ENCODE results near the gene MCAM.
A peak's percentile ranks its signal among the peaks of the same experiment; 100 is the strongest.

MCAM gene

DNA sequence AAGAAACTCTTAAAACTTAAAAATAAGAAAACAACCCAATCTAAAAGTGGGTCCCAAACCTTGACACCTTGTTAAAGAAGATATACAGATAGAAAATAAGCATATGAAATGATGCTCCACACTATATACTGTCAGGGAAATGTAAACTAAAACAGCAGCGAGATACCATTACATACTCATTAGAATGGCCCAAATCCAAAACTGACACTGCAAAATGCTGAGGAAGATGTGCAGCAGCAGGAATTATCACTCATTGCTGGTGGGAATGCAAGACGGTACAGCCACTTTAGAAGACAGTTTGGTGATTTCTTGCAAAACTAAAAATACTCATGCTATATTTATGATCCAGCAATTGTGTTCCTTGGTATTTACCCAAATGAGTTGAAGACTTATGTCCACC lies 12.4 kb upstream of the MCAM start:
- DNase-seq: no peak

DNA sequence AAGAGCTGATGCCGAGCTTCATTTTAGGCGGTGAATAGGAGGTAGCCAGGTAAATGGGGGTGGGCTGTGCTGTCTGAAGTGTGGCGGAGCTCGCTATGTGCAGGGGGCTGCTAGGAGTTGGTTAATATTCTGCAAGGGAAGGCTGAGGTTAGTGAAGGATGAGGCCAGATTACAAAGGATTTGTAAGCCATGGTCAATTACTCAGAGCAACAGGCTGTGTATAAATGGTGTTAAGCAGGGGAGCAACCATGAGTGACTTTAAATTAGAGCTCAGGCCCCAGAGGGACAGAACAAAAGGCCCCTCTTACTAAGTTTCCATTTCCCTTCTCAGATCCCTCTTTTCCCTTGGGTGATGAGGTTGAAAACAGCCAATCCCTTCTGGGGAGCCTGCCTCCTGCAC lies 7.3 kb upstream of the MCAM start:
- DNase-seq: no peak

DNA sequence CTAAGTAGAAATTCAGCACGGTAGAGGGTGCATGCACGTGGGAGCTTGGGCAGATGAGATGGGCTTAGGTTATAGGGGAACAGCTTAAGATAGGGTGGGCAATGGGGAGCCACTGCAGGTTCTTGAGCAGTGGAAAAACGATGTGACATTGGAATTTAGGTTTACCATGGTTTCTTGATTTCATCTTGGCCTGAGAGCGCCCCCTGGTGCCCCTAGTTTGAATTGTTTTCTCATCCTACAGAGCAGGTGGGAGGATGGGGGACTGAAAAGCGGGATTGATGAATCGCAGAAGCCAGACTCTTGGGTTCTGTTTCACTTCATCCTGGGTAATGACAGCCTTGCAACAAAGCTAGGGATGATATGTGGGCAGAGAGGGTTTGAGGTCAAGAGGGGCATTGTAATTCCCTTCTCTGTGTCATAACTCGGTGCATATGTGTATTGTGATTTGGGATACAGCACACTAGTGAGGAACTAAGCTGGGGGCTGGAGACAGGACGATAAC lies 6.7 kb upstream of the MCAM start:
- DNase-seq: peak; percentile 64

DNA sequence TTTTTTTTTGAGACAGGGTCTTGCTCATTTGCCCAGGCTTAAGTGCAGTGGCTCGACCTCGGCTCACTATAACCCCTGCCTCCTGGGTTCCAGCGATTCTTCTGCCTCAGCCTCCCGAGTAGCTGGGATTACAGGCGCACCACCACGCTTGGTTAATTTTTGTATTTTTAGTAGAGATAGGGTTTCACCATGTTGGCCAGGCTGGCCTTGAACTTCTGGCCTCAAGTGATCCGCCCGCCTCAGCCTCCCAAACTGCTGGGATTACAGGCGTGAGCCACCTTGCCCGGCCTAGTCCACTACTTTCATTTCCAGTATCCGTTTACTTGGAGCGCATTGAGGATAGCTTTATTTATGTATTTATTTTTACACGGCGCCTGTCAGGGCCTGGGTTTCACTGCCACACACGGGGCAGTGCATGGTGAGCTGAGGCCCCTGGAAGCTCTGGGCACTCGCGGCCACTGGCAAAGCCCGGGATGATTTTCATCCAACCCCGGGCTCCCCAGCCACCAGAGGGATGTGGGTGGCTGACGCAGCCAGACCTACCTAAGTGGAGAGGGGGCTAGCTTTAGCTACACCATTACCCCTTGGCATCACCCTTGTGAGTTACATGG lies 6.1 kb upstream of the MCAM start:
- no peak for DNase-seq

DNA sequence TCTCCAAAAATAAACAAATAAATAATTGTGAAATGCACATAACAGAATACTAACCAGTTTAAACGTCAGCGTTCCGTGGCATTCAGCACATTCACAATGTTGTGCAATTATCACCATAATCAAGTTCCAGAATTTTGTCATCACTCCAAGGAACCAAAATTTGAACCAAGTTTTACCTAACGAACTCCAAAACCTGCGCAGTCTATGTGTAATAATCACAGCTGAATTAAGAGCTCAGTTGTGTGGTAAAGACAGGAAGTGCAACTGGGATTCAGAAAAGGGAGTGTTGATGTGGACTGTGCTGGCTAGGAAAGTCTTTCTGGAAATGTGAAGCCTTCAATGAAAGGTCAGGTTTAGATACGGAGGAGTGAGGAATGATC lies 5.4 kb upstream of the MCAM start:
- no peak for DNase-seq

DNA sequence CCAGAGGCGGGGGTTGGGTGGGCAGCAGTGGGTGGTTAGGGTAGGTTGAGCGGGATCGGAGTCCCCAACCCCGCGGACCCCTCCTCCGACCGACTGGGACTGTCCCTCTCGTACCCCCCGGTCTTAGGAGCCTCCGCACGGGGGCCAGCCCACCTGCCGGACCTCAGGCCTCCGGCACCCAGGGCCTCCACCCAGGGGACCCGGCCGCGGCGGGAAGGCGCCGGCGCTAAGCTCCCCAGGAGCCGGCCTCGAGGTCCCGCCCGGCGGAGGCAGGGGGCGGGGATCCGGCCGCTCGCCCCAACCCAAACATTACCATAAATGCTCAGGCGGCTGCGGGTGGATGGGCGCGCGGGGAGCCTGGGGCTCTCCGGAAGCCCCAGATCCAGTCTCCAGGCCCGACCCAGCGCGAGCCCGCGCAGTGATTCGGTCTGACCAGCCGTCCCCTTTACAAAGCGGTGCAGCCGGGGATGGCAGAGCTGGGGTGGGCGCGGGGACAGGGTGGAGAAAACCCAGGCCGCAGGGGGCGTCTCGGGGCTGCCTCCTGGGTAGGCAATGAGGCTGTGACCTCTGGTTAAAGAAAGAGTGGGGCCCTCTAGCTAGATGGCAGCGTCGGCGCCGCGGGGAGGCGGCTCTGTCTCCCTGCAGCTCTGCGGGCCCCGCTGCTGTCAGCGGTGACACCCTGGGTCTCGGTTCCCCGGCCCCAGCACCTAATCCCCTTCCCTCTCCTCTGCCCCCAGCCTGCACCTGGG lies 4.0 kb upstream of the MCAM start:
- peak; percentile 56 for DNase-seq

DNA sequence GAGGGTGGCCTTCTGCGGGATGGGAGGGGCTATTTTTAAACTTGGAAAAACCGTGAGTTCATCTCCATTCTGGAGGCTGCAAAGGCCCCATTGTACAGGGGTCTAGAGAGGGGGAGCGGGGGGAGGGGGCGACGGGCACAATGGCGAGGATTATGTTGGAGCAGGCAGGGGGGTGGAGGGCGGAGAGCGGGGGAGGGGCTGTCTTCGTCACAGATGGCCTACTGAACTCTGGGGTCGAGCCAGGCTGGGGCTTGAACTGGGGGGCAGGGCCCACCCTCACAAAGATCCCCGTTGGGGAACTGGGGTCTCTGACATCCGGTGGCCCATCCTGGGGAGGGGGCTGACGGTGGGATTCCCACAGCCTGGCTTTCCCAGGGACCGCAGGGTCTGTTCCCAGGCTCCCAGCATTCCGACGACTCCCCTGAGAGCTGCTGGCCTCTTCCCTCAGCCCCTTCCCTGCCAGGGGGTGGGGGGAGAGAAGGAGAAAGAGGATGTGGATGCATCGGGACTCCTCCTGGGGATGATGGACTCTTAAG lies 3.4 kb upstream of the MCAM start:
- DNase-seq: no peak

DNA sequence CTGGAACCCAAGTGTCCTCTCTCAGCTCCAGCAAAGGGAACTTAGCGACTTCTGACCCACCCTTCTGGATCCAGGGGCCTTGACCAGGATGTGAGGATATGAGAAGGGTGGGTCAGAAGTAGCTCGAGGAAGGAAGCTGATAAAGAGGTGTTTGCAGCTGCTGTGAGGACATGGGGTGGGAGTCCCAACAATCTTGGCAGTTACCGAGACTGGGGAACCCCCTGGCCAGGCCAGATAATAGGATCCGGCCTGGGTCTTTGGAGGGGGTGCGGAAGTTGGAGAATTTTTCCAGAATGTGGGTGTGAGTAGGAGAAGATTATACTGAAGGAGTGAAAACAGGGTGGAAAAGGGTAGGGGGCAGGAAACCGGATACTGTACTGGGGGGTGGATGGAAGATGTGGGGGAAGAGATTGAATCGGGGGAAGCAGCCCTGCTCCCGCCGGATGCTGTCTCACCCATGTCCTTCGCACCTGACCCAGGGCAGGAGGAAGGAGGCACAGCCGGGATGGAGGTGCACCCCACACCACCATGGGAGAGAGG lies 2.8 kb upstream of the MCAM start:
- no peak for DNase-seq

DNA sequence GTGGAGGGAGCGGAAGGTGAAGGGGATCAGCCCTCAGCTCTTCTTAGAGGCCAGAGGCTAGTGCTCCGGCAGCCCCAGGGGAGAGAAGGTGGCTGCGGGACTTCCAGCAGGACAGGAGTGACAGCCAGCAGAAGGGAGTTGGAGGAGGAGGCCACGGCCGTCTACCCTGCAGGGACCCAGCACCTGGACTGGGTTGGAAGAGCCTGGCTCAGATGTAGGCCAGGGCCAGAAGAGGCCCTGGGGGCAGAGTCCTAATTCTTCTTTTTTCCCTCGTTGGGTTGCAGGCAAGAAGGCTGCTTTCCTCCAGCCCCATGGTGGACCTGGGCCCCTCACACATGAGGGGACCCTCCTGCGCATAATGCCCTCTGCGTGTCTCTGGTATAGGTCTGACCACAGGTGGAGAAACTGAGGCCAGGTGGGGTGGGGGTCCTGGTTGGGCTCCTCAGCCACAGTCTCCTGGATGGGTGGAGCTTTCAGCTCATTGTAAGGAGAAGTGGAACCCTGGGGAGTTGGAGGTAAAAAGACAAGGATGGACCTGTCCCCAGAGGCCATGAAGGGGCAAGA lies 2.3 kb upstream of the MCAM start:
- DNase-seq: no peak

DNA sequence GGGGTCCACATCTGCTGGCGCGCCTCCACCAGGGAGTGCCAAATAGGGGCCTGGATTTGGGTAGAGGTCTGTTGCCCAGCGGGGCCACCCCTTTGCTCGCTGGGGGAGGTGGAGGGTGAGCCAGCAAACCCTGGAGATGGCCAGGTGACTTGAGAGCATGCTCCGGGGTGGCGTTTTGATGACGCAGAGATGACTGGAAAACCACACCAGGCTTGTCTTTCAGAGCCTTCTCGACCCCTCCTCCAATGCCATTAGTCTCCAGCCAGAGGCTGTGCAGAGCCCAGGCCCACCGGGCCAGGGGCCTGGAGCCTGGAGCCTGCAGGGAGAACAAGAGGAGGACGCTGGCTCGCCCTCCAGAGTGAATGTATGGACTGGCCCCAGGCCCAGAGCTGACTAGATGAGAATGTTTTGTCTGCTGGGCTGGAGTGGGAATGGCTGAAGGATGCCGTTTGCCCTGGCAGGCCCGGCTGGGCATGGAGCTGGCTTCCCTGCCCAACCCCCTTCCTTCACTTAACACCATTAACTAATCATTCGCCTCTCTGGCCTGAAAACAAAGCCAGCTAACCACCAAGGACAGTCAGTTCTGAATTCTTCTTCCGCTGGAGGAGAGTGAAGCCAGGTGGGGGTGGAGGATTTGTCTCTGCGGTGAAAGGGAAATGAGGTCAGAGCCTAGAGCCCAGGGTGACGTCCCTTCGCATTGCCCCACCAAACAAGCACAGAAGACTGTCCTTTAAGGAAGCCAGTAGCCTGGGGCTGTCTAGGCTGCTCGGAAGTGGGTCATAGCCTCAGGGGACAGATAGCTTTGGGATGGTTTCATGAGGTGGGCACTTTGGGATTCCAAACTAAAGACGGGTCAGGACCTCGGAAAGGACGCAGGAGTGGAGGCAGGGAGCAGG lies 1.6 kb upstream of the MCAM start:
- no peak for DNase-seq

DNA sequence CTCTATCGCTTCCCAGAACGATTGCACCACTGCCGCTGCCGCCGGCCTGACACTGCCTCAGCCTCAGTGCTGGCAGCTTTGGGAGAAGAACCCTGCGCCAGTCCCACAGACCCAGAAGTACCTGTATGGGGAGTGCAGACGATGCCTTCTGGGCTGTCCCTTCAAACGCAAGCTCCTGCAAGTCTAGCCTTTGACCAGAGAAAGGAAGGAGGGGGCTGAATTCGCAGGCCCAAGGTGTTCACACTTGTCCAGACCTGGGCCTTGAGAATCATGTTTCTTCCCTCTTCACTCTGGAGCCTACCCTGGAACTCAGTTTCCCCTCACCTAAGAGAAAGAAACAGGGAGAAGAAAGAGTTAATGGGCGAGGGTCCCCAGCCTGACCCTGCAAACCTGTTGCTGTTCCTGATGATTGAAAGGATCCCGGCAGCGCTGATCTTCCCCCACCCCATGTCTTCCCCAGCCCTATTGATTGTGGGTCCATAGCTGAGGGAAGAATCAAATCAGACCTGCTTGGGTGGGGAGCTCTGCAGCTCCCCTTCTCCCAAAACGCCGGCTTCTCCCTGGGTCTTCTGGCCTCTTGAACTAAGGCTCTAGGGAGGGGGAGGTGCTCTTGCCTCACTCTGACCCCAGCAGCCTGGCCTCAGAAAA lies 786 bp upstream of the MCAM start:
- DNase-seq: no peak

DNA sequence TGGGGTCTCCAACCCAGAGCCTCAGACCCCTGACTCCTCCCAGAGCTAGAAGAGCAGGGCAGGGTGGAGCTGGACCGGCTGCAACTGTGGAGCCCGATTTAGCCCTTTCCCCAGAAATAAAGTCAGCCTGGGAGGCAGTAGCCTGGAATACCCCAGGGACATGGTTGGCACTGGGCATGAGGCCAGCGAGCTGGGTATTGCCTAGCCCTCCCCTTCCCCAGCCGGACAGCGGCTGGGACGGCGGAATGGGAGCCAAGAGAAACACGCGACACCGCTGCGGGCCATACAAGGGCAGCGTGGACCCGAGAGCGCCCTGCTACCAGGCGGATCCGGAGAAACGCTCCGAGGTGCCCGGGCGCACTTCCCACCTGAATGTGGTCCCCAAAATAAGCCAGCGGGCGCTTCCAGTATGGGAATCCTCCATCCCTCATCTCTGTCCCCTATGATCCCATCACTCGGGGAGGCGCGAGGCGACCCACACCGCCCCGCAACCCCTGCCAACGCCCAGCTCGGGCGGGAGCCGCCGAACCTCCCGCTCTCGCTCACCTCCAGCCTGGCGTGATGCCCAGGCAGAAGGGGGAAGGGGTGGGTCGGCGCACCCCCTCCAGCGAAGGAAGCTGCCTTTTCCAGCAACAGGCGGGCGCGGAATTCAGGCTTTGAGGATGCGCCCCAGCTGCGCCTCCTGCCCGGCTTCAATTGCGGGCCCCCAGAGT lies 758 bp downstream of the MCAM start:
- peak; percentile 73 for DNase-seq

DNA sequence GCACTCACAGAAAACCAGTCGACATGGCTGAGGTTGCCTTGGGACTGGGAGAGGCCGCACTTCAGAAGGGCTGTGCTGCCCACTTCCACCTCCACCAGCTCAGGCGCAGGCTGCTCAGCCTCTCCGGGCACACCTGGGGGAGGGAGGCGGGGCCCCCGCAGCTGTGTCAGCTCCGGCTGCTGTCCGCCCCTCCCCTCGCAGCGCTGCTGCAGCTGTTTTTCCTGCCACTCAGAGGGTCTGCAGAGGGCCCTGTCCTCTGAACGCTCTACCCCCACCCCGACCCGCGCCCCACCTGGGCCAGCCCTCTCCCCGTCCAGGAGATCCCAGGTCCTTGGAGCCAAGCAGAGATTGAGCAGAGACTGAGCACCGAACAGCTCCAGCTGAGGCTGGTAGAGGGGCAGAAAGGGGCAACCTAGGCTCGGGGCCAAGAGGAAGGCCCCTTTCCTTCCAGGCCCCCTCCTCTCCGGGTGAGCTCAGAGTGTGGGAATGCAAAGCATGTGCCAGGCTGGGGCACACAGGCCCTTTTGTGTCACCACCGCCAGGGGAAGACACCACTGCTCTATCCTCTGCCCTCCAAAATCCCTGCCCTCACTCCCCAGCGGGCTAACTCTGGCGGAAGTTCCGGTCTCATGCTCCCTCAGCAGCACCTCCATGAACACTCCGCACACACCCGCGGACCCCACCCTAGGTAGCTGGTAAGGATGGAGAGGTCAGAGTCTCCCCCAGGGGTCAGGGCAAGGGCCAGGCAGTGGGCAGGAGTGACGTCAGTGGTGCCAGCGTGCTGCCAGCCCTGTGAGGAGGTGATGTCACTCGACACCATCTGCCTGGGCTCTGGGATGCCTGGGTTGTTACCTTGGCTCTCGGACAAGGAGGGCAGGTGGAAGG lies 1.6 kb downstream of the MCAM start:
- DNase-seq: peak; percentile 87

DNA sequence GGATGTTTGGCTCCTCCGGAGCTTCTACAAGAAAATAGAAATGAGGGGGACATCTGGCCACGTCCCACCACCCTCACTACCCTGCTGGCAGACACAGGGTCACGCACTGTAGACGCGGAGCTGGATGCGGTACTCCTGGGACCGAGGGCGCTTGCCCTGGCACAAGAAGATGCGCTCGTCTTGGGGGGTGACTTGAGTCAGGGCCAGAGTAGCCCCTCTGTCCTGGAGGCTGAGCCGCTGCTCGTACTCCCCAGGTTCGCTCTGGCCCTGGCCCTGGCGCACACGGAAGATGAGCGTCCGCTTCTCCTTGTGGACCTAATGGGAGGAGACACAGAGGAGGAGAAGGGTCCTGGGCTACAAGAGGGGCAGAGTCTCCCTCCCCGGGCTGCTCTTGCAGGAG lies 2.2 kb downstream of the MCAM start:
- DNase-seq: no peak

DNA sequence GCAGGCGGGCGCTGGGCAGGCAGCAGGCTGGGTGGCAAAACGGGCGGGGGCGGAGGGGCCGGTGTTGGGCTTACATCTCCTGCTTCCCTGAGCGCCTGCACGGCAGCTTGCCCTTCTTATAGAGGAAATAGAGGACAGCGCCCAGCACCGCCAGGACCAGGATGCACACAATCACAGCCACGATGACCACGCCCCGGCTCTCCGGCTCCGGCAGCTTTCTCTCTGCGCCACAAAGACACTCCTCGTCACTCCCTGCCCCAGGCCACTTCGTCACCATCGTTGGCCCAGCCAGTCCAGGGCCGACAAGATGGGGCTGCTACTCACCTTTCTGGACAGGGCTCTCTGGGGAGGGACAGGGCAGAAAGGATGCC lies 6.3 kb downstream of the MCAM start:
- DNase-seq: no peak

DNA sequence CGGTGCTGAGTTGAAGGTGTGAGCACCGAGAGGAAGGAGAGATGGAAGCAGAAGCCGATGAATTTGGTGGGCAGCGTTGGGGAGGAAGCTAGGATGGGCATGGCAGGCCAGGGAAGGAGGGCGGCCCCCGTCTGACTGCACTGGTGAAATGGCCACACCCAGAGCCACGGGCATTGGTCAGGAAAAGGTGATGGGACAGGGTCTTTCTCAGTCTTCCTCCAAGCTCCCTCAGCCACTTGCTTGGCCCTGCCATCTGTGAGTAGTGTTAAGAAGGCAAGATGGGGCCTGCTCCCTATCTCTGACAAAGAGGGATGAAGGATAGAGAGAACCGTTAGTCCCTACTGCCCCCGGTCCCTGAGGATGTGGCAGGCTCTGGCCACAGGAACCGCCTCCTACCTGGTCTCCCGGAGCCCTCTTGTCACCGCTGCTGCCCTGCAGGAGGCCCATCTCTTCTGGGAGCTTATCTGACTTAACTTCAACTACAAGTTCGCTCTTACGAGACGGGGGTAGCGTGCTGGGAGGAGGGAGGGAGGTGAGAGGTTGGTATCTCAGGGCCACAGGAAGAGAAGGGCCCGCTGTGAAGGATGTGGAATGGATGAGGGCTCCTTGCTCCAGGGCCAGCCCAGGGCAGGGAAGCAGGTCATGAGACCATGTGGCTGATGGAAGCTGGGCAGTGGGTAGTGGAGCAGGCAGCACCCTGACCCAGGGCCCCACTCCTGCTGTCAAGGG lies 6.8 kb downstream of the MCAM start:
- no peak for DNase-seq

DNA sequence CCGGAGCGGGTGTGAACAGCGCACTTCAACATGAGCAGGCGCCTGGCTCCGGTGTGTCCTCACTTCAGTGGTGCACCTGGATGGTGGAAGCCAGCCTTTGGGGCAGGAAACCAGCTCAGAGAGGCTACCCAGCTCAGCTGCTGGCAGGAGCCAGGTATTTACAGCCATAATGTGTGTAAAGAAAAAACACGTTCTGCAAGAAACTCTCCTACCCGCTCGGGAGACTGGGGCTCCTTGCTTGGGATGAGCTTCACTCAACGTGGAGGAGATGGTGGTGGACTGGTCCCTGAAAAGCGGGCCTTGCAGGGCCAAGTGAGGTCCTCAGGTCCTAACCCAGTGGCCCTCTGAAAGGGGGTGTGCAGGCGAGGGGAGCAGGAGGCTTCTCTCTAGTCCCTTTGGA lies 7.5 kb downstream of the MCAM start:
- DNase-seq: no peak

DNA sequence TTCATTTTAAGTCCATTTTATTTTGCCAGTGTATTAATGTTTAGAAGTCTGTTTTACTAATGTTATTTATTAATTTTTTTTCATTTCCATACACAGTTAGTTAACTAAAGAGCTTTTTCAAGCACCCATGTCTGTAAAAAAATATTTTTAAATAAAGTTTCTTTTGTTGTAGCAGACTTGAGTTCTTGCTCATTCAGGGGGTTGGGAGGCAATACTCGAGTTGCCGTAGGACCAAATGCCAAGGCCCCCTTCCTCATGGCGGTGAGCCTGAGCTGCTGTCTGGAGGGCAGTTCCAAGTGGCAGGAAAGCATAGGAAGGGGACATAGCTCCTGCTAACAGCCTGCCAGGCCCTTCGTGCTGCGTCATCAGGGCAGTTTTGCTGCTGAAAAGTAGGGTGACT lies 9.0 kb downstream of the MCAM start:
- DNase-seq: no peak

DNA sequence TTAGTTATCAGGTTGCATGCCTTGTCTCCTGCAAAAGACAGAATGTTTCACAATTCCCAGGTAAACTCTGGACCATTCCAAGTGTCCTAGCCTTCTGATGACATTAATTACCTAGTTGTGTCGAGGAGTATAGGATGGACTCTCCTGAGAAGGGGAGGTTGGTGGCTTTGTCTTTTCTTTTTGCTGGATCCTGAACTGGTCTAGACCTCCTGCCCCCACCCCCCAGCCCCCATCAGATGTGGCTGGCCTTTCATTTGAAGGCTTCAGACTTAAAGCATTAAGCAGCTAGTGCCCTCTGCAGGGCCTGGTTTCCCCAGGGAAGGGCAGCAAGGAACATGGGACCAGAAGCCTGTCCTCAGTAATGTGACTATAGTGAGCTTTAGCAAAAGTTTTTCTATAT lies 9.7 kb downstream of the MCAM start:
- no peak for DNase-seq

DNA sequence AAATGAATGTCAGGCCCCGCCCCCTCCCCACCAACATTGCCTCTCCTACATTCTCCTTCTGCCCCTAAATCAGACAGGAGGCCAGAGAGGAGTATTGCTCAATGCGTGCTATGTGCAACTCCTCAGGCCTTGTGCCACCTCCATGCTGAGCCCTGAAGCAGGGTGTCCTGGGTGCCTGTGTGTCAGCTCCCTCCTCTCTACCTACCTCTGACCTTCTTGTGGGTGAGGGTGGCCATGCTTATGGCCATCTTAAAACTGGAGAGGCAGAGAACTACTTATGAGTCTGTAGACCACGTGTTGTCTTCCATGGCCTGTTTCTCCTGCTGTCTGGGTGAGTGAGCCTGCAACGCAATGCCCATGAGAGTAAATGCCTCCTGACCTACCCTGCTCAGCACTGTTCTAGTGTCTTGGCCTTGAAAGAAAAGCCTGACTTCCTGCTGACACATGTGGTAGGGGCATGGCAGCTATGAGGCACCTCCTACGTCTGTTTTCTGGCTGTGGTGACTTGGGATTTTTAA lies 10.5 kb downstream of the MCAM start:
- no peak for DNase-seq
